ENCODE results near the gene FLT4.

The FLT4 gene

DNA sequence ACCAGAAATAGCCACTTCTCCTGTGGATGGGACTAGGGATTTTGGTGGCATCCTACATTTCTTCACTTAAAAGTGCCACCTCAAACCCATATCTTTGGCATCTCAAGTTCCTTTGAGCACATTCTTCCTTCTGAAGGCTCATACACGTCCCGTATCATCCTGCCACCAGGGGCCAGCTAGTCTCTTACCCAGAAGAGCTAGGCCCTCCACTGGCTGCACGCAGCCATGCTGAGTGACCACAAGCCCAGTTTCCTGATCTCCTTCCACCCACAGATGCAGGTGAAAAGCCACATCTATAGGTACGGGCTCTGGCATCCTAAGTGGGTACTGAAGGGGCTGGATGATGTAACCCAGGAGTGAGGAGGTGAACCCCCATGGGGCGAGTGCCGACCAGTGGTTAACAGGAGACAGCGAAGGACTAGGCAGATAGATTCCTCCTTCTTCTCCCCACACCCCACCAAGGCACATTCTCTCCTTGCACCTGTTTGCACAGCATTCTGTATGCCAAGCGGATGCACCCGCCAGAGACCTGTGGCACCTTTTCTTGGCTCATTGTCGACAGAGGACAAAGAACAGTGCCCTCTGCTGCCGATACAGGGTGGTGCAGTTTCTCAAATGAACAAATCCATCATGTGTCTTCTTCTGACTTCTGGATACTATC, 43.7 kb downstream of the FLT4 start:
- peak; percentile 80 for DNase-seq (ENCODE audit: low spot score)

DNA sequence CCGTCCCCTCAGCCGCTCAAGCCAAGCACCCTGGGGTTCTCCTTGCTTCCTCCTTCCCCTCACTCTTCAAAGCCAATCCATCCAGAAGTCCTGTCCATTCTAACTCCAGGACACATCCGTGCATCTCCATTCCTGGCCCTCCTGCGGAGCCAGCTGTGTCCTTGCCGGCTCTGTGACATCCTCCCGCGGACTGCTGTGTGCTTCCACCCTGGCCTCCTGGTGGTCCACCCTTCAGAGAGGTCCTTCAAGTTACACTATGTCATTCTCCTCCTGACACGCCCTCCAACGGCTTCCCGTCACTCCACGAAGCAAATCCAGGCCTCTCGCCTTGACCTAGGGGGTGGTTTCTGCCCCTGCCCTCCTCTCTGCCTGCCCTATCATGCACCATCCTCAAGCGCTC, 45.1 kb downstream of the FLT4 start:
- no peak for DNase-seq (ENCODE audit: low spot score)

DNA sequence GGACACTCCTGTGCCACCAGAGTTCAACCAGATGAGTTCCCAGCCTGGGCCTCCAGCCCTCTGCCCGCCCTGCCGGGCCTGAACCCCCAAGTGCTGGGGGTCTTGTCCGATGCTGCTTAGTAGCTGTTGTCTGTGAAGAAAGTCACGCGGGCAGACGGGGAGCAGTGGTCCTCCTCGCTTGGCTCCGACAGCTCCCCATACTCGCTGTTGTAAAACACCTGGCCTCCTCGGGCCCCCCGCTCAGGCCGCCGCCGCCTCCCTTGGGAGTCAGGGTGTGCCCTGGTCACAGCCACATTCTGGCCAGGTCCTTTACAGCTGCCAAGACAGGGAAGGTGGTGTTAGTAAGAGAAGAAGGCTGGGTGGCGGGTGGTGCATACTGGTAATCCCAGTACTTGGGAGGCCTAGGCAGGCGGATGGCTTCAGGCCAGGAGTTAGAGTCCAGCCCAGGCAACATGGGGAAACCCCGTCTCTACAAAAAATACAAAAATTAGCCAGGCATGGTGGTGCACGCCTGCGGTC, 46.3 kb downstream of the FLT4 start:
- no peak for DNase-seq (ENCODE audit: low spot score)

DNA sequence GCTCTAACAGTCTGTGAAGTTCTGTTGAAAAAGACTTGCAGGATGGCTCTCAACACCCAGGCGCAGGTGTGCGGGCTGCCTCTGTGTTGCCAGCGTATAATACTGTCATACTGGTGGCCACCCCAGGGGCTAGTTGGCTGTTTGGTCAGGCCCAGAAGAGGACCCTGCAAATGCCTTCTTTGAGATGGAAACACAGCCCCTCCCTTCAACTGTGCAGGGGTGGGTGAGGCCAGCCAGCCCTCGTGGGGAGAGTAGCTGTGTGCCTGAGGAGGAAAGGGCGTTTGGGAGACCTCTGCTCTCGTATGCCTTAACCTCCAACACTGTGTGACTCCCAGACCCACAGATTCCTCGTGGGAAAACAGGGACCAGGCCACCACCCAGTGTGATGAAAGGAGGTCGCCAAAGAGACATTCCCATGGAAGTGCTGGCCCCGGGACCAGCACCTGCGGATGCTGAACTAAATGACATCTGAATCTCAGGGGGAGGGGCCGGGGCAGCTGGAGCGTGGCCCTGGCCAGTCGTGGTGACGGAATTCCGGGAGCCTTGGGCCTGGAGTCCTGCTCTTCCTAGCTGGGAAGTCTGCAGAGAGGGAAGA, 46.8 kb downstream of the FLT4 start:
- DNase-seq (ENCODE audit: low spot score): no peak

DNA sequence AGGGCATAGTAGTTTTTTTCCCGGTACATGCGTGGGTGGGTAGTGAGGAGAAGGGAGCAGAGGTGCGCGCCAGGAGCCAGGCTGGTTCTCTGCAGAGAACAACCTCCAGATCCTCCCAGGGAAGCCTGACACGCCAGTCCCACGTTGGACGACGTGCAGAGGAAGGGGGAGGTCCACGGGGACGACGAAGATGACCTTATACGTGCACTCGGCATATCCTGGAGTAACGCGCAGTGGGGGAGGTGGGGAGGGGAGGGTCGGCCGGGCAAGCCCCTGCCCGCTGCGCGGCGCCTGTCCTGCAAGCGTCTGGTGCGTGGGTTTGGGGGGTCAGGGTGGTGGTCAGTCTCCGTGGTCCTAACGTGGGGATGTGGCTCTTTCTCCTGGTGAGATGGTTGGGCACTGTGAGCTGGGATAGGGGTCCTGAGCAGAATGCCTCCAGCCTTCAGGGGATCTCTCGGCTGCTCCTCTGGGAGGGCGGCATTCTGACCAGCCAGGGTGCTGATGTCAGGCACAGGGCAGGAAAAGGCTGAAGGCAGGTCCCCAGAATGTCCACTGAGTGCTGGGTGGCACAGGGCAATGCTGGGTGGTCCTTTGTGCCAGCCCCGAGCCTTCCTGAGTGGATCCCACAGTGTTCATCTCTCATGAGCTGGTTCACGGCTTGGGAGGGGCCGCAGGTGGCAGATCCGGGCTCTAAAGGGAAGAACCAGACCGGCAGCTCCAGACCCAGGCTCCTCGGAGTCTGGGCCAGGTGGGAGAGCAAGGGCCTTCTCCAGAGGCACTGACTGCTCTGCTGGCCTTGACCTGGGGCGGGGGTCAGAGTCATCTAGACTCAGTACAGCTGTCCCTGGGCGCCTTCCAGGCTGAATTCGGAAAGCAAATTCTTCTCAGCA, 47.6 kb downstream of the FLT4 start:
- no peak for DNase-seq (ENCODE audit: low spot score)

DNA sequence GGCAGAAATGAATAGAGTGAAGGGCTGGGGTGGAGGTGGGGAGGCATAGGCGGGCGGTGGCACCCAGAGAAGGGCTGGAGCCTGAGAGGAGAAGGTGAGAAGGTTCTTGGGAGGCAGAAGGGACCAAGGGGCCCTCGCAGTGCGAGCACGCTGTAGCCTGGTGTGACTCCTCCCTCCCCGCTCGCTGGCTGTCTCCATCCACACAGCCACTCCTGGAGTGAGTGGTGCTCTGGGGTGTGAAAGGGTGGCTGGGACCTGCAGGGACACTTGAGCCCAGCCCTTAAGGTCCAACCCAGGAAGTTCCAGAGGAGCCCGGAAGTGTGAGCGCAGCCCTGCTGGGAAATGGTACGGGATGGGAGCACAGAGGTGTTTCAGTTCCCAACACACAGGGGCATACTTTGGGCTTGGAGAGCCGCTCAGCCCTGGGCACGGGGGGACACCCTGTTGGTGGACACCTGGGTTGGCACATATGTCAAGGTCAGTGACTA, 48.8 kb downstream of the FLT4 start:
- DNase-seq (ENCODE audit: low spot score): no peak

DNA sequence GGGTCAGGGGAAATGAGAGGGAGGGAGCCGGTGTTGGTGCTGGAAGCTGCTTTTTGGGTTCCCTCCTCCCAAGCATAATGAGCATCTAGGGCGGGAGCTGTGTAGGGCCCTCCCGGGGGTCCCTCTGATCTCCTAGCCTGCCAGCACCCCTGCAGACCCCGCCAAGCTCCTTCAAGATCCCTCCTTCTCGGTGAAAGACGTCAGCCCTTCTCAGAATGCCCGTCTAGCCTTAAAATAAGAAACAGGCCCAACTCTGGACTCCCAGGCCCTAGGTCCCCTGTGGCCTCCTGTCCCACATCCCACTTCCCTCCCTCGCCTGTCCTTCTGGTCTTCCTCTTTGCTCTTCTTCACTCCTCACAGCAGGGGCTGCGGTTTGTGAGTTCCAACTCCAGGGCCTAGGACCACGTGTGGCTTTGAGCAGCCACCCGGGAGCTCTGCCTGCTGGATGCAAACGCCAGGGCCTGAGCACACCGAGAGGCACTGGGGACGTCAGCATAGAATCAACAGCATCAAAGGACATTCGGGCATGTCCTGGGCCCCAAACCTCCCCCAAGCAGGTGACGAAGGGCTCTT, 49.3 kb downstream of the FLT4 start:
- no peak for DNase-seq (ENCODE audit: low spot score)

DNA sequence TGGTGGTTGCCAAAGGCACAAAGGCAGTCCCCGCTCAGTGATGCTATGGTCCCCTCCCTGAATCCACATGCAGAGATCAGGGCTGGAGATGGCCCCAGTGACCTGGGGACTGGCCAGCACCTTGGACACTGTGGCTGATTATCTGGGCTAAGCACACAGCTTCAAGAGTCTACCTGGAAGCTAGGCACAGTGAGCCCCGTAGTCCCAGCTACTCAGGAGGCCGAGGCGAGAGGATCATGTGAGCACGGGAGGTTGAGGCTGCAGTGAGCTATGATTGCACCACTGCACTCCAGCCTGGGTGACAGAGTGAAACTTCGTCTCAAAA, 49.8 kb downstream of the FLT4 start:
- DNase-seq (ENCODE audit: low spot score): no peak

DNA sequence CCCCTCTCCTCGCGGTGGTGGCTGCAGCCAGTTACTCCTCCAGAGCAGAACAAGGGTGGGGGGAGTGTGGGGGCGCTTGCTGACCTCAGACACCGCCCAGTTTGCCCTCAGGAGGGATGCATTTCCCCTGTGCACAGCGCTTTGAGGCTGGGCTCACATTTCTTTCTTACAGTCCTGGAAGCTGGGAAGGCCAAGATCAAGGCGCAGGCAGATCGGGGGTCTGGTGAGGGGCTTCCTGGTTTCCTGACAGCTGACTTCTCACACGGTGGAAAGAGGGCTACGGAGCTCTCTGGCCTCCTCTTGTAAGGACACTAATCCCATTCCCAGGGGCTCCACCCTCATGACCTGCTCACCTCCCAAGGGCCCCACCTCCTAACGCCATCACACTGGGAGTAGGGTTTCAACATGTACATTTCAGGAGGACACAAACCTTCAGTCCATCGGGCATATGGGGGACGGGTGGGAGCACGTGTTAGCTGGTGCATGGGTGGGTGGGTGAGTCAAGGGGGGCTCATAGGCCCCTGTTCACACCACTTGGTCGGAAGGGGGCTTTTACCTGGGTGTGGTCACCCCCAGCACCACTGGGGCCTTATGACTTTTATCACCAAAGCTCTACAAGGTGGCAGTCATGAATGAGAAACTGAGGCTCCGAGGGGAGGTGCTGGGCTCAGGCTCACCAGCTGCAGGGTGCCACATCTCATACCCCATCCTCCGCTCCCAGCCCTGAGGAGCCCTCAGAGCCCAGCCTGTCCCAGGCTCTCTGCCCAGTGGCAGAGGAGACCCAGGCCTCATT, 50.4 kb downstream of the FLT4 start:
- no peak for DNase-seq (ENCODE audit: low spot score)

DNA sequence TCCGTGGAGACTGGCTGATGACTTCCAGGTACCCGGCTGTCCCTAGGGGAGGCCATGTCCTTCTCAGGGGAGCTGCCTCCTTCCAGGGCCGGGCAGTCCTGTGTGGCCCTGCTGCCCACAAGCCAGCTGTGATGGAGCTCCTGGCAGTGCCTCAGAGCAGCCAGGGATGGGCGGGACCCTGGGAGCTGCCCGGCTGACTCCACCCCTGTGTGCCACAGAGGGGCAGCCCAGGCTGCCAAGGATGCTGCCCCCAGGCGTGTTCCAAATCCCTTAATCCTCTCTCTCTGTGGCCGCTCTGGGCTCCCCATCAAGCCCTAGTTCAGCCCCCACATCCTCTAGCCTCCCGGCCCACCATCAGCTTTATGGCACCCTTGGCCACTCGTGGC, 51.1 kb downstream of the FLT4 start:
- DNase-seq (ENCODE audit: low spot score): no peak

DNA sequence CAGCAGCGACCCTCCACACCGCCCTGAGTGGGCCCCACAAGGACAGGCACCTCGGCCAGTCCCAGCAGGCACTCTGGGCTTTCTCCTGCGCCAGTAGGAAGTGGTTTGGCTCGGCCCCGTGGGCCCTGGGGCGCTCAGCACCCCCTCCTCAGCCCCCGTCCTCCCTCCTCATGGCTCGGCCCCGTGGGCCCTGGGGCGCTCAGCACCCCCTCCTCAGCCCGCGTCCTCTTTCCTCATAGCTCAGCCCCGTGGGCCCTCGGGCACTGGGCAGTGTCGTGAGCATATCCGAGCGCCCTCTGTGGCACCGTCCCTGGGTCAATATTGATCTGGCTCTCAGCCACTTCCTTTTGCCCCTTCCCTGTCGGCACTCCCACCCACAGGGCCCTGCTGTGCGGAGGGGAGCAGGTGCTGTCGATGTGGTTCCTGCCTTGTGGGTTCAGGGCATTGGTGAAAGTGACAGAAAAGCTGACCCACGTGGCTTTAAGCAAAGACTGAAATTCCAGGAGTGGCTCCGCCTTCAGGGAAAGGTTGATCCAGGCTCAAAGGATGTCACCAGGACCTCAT, 52.6 kb downstream of the FLT4 start:
- DNase-seq (ENCODE audit: low spot score): no peak

DNA sequence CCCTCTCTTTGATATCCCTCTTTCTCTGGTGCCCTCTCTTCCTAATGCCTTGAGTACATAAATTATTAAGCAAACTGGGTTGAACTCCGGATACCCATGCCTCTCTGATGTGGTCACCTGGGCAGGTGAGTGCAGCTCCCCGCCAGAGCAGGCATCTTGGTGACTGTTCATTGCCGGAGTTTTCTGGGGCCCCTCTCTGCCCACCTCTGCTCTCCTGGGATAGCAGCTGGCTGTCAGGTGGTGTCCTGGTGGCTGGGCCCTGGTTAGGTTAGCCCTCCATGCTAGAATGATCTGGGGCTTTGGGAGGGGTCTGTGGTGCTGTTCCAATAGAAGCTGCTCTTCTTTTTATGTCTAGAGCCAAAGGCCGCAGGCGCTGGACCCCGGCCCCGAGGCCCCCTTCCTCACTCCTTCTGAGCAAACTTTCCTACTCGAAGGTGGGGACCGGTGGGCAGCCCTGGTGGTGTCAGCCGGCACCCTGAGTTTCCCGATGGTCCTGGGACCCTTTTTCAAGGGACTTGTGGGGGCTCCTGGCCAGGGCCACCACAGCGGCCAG, 53.2 kb downstream of the FLT4 start:
- DNase-seq (ENCODE audit: low spot score): no peak

DNA sequence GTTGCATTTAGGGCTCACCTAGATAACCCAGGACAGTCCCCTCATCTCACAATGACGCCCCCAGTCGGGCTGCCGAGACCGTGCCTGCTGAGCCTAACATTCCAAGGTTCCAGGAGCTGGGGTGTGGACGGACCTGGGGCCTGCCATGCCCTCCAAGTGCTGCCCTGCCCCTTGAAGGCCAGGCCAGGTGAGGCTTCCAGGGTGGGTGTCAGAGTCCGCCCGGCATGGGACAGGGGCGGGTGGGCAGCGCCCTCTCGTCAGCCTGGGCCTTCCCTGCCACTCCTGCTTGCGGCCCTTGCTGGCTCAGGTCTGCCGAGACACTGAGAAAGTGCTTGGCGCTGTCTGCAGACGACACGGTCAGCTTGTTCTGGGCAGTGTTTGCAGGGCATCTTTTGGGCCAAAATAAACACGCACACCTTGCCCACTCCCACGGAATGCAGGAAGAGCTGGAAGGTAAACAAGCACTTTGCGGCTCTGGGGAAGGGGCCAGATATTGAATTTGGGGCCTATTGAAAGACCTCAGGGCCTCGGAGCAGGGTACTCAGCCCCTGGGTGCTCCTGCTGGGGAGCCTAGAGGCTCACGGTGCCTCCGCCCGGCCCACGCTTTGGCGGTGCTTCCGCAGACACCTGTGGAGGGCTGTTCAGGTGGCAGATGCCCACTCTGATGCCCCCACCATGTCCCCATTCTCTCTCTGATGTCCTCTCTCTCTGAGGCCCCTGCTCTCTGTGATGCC, 53.9 kb downstream of the FLT4 start:
- DNase-seq (ENCODE audit: low spot score): no peak

DNA sequence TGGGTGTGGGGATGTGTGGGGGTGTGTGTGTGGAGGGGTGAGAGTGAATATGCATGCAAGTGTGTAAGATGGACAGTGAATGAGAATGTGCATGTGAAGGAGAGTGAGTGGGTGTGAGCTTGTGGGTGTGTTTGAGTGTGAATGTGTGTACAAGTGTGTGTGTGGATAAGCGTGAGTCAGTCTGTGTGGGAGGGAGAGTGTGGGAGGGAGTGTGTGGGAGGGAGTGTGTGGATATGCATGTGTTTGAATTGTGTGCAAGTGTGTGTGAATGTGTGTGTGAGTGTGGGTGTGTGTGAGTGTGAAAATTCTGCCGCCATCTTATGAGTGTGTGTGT, 54.4 kb downstream of the FLT4 start:
- no peak for DNase-seq (ENCODE audit: low spot score)

DNA sequence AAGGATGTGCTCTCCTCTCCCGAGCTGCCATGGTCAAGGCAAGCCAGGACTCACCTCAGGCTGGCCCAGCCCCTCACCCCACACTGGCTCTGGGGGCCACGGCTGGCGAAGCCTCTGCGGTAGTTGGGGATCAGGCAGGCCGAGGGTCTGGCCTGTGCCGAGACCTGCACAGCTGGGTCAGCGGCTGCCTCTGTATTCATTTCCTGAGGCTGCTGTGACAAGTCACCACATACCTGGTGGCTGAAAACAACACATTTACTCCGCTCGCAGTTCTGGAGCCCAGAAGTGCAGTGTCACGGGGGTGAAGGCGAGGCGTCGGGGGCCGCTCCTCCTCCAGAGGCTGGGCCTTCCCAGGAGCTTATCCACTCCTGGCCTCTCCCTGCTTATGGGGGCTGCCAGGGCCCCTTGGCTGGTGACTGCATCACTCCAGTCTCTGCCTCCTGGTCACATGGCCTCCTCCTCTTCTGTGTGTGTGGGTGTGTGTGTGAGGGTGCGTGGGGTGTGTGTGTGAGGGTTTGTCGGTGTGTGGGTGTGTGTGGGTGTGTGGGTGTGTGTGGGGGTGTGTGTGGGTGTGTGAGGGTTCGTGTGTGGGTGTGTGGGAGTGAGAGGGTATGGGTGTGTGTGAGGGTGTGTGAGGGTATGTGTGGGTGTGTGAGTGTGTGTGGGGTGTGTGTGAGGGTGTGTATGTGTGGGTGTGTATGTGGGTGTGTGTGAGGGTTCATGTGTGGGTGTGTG, 54.9 kb downstream of the FLT4 start:
- DNase-seq (ENCODE audit: low spot score): no peak

DNA sequence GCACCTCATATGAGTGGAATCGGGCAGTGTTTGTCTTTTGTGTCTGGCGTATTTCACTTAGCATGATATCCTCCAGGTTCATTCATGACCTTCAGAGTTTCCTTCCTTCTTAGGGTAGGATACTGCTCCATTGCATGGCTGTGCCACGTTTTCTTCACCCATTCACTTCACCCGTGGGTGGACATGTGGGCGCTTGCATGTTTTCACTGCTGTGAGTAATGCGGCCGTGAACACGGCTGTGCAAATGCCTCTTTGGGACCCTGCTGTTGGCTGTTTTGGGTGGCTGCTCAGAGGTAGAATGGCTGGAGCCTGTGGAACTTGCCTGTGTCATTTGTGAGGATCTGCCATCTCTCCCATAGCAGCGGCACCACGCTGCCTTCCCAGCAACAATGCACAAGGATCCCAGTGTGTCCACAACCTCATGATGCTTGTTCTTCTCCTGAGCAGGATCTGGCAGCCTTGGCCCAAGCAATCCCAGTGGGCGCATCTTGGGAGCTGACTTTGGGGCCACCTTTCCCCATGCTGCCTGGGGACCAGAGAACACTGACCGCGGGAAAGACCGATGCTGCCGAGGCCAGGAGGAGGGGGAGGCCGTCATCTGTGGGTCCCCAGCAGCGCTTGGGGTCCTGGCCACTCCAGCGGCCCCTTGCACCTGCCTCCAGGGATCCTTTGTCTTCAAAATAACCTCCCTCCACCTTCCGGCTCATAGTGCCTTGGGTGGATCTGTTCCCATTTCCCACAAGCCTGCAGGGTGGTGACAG, 55.8 kb downstream of the FLT4 start:
- DNase-seq (ENCODE audit: low spot score): no peak

DNA sequence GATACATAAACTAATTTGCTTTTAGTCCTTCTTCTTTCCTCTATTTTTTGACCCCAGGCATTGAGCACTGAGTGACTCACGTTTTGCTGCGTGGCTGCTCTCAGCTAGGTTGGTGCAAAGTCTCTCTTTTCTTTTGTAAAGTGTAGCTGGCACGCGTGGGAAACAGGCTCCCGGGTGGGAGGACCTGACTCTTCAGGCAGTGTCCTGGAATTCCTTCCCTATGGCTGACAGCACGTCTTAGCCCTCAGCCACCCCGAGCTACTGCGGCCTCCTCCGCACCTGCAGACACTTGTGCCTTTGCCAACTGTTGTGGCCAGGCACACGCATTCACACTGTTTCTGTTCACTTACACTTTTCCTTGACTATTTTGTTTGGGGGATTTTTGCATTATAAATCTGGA, 57.2 kb downstream of the FLT4 start:
- no peak for DNase-seq (ENCODE audit: low spot score)

DNA sequence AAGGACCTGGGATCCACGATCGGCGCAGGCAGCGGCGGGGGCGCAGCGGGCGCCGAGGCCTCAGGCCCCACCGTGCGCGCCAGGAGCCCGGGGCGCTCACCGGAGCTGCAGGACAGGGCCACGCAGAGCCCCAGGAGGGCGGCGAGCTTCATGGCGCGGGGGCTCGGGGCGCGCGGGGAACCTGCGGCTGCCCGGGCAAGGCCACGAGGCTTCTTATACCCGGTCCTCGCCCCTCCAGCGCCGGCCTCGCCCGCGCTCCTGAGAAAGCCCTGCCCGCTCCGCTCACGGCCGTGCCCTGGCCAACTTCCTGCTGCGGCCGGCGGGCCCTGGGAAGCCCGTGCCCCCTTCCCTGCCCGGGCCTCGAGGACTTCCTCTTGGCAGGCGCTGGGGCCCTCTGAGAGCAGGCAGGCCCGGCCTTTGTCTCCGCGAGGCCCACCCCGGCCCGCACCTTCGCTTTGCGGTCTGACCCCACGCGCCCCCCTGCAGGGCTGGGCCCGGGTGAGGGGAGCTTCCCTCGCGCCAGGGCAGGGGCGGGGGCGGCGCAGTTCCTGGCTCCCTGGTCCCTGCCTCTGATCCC, 58.0 kb downstream of the FLT4 start, which contains the start of gene SCGB3A1:
TSS of gene SCGB3A1 (minus strand) at position 189 of the 577 bp plus-strand sequence. CDS start at position 152, 37 bp downstream.
- no peak for DNase-seq (ENCODE audit: low spot score)
